DMS153 (cell line): ENCODE results near the gene ADD3.
"Not testable (repeated sequence)": the region's sequence is repeated elsewhere in the genome, so short reads cannot be mapped to it uniquely, and the experiment has no call there.

Source experiments
- DNase-seq: peaks from one replicate; lab custom pipeline; 2025; lab: John Stamatoyannopoulos, UW

ADD3 gene

DNA sequence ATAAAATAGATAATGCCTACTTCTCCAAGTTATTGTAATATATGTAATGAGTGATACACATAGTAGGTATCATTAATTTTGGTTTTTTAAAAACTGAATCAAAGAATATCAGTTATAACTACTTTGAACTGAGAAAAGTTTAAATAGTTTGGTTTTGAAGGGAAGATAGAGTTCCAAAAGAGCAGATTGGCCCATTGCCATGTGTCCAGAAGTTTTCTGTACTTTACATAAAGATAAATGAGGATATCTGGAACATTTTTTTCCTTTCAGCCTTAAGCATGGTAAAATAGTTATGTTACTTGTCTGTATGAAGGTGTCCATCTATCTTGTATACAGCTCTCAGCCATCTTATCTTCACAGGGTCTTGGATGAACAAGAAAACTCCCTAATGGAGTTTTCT, 101.7 kb downstream of the ADD3 start:
- DNase-seq, result no peak

DNA sequence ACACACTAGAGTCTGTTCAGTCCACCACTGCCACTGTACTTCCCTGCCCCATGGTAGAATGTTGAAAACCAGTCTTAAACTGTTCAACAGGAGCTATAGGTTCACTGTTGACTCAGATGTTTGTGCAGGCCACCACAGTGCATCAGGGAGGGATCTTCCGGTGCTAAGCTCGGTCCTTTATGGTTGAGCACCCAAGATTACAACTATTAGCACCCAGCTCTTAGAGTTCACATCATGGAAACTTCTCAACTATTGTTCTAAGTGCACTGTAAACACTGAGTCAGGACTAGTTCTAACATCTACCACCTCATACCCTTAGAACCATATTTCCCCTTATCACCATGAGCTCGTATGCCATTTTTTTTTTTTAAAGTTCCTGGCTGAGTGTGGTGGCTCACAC, 102.6 kb downstream of the ADD3 start:
- no peak for DNase-seq

DNA sequence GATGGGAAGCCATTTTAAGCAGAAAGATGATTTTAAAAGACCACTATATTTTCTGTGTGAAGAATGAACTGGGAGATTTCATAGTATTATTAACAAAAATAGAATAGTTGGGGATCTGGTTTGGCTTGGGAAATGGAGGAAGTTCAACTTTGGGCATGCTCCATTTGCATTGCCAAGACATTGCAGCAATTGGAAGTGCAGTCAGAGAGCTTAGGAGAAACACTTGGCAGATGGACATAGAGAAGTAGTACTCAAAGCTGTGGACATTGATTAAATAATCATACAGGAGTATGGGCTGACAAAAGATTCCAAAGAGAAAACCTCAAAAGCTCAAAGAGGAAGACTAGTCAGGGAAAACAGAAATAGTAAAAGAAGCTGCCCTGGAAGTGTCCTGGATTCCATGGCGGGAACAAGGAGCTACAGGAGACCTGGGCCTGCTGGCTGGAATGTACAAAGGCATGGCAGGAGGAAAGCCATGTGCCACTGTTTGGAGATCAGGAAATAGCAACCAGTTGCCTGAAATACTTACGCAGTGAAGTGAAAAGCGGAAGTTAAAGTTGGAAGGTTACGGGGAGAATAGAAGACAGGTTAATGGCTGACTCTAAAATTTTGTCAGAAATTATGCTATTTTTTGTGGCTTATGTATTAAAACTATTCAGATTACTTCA, 106.0 kb downstream of the ADD3 start:
- no peak for DNase-seq

DNA sequence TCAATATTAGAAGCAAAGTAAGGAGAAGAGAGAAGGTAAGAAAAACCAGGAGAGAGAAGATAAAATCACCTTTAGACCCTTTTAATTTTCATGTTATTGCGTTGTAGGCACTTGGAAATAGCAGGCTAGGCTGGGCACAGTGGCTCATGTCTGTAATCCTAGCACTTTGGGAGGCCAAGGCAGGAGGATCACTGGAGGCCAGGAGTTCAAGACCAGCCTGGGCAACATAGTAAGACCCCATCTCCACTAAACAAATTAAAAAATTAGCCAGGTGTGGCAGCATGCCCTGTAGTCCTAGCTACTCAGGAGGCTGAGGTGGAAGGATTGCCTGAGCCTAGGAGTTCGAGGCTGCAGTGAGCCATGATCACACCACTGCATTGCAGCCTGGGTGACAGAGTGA, 106.9 kb downstream of the ADD3 start:
- not testable (repeated sequence) for DNase-seq

DNA sequence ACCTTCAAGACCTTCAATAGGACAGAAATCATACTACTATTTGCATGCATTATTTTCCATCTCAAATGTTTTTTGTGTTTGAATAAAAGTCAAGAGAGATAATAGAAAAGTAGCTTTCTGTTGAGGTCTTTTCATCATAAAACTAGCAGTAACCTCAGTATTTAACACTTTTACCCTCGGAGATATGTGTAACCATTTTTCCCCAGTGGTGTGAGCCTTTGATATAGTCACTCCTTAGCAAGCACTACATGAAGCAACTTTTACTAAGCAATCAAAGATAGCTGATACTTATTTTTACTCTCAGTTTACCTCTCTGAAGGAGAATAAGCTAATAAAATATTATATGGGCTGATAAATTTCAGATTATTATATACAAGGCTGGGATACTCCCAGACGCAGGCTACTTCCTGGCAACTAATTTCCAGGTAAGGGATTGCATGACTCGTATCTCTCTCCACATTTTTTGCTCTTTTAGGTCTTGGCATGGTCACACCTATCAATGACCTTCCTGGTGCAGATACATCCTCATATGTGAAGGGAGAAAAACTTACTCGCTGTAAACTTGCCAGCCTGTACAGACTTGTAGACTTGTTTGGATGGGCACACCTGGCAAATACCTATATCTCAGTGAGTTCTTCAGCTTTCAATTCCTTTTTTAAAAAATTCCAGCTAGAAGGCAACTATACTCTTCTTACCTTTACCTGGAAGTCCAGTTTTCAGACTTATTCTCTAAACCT, 108.2 kb downstream of the ADD3 start:
- no peak for DNase-seq

DNA sequence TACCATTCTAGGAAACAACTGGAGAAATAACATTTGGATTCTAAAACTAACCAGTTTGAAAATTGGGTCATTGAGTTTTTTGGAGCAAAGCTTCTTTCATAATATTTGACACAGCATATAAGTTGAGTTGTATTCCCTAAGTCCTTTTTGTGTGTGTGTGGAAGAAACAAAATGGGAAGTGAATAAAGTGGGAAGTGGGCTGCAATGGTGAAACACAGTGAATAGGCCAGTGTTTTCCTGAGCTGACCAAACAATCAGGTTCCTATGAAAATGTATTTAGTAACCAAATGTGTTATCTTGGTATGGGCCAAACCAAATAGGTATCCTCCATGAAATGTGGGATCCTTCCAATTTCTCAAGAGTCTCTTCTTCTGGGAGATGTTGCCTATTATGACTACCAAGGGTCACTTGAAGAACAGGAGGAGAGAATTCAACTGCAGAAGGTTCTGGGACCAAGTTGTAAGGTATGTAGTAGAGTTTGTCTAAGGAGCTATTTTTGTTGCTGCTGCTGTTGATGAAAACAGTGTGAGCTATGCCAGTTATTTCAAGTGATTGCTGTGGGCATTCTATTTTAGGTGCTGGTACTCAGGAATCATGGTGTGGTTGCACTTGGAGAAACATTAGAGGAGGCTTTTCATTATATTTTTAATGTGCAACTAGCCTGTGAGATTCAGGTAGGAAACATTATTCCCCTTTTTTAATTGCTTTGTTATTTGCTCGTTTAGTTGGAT, 111.3 kb downstream of the ADD3 start:
- DNase-seq, result no peak

DNA sequence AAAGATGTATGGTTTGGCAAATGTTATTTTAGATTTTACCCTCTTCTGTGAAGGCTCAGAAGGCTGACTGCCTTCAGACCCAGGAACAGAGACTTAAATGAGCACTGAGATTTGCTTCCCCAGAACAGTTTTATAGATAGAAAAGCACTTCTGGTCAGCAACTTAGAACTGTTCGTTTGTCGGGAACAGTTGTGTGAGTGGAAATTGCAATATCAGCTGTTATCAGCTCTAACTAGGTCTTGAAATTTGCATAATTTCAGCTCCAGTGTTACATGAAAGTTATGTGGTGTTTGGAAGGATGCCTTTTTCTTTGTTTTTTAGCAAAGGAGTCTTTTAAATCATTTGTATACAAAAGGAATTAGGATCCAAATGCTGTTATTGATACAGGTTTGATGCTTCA, 115.8 kb downstream of the ADD3 start:
- no peak for DNase-seq

DNA sequence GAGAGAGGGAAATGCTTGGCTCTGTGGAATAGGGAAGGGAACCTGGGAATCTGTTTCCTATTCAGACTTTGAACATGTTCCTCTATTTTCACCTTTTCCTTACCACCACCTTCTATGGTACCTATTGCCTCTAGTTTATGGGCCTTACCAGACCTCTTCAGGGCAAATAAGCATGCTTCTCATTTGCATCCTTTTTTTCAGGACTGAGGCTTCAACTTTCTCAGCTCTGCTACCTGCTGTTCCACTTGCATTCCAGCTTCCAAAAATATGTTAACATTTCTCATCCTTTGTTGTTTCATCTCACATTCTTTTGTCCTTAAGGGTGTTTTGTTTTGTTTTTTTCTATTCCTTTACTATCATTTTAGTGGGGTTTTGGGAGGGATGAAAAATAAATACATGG, 121.7 kb downstream of the ADD3 start:
- DNase-seq, result no peak

DNA sequence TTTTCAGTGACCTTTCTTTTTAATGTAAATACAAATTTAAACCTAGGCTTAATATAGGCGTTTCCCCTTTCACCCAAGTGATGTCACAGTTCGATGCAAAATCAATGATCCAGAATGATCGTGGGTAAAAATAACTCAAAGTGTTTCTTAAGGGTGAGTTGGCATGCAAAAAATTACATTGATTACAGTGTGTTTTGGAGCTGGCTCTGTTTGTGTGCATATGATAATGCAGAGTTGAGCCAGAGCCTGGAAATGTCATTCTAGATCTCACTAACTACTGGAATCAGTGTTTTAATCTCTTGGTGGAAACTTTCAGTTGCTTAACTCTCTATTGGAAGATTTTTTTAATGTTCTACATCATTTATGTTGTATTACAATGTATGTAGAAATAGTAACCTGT, 127.1 kb downstream of the ADD3 start:
- DNase-seq, result no peak

DNA sequence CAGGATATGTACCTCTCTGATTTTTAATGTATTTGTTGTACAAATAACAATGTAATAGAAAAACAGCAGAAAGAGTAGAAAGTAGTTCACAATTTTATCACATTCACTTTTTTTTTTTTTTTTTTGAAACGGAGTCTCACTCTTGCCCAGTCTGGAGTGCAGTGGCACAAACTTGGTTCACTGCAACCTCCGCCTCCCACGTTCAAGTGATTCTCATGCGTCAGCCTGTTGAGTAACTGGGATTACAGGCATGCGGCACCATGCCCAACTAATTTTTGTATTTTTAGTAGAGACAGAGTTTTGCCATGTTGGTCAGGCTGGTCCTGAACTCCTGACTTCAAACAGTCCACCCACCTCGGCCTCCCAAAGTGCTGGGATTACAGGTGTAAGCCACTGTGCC, 128.1 kb downstream of the ADD3 start:
- not testable (repeated sequence) for DNase-seq

DNA sequence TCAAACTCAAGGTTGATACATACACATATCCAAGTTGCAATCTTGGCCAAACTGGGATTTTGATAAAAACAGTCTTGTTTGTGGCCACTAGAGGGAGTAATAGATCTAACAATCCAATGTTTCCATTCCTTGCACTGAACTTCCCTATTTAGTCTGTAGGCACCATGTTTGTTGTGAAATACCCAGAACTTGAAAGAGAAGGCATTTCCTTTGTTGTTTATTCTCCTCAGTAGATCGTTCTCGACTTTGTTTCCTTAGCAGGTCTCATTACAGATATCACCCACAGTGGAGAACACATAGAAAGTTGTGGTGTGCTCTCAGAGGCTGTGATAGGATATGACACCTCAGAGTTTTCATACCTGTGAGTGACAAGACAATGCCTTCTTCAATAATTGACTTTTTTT, 129.4 kb downstream of the ADD3 start:
- DNase-seq, result peak; percentile 48

DNA sequence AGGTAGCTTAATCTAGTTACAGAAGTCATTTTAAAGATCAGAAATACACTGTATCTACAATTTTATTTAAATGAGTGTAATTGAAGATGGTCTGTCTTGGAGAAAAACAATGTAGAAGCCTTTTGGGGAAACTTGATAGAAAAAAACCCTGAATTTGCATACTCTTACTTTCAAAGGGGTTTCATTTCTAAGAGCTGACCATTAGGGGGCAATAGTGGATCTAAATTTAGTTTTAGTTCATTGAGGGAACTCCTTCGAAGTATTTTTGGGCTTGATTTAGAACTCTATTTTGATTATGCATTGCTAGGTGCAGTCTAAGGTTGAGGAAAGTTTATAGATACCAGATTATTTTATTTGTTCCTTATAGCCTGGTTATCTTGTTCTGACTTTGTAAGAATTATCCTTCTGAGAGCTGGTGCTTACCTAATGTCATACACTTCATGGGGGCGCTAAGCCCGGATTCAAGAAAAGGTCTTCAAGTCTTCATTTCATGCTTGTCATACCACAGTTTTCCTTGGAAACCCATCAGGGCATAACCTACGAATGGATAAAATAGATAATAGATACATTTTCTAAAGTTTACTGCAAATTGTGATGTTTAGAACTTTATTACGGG, 130.5 kb downstream of the ADD3 start:
- DNase-seq, result peak; percentile 48

DNA sequence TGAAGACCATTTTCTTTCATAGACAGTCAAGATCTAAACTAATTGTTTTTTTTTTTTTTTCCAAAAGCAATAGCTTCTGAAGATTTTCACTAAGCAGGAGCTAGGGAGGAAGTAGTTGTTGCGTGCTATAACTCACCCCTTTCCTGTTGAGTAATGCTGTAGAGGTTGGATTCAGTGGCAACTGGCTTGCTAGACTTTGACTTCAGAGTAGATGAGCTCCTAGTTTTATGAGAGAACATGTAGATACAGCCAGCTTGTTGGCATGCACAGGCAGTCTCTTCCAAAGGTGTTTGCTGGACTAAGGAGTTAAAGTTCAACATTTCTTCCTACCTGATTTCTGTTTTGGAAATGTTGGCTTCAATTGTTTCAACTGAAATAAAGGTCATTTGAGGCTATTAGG, 133.4 kb downstream of the ADD3 start:
- DNase-seq, result no peak

DNA sequence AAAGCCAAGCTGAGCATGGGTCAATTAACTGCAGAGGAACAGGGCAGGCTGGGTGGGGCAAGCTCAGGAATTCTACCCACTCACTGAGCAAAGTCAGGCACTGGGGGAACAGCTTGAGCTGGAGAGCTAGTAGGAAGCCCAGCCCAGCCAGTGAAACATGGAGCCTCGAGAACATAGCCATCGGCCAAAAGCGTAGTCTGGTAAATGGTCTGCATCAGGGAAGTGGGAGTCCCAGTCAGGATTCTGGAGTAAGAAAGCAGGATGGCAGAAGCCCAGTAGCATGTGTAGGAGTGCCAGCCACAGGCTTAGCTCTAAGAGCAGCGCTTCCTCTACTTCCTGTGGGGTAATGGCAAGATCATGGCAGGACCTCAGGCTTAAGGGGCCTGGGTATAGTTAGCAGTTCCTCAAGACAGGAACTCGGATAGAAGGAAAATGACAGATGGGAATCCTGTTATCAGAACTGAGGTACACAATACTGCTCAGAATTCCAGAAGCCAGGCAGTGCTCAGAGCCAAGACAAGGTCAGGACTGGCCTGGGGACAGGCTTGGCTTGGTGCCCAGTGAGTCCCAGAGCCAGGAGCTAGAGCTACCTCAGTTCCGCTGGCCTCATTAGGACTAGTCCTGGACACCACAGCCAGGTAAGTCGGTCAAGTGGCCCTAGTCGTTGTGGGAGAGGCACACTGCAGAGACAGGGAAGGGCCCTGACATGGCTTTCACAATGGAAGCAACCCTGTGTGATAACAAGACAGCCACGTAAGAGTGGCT, 134.3 kb downstream of the ADD3 start:
- DNase-seq, result no peak

DNA sequence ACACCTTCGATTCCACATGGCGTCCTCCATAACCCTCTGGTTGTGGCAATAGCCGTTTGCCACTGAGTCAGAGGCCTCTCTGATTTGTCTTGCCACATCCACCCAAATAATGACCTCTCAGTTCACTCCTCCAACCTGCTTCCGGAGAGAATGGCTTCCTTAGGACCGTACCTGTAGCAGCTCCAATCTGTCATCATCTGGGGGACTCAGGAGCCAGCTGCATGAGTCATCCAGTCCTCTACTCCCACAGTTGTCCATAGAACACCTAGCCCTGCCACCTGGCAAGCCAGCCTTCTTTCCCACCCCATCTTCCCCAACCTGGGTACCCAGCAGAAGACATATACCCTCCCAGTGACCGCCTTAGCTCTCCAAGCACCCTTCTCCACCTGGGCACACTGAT, 135.2 kb downstream of the ADD3 start:
- no peak for DNase-seq

DNA sequence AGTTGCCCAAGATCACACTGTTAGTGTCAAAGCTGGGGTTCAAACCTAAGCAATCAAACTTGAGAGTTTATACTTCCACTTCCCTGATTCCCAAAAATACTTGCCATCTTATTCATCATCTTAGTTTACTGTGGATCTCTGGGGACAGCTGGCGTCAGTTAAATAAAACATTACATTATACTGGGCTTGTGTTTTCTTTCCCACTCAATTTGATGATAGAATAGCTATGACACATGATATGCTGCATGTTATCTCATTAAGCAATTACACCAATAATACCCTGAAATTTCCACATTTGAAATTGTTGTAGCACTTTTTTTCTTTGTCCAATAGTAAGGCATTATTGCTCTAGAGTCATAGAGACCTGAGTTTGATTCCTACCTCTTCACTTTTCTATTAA, 136.7 kb downstream of the ADD3 start:
- DNase-seq, result no peak

DNA sequence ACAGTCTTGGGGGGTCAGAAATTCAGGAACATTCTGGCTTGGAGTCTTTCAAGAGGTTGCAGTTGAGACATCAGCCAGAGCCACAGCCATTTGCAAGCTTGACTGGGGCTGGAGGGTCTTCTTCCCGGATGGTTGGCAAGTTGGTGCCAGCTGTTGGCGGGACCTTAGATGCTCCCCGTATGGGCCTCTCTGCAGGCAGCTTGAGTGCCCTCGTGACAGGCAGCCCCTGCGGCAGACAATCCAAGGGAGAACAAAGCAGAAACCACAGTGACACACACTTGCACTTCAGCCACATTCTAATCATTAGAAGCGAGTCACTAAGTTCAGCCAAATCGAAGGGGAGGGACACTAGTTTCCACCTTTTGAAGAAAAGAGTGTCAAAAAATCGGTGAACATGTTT, 140.2 kb downstream of the ADD3 start:
- no peak for DNase-seq

DNA sequence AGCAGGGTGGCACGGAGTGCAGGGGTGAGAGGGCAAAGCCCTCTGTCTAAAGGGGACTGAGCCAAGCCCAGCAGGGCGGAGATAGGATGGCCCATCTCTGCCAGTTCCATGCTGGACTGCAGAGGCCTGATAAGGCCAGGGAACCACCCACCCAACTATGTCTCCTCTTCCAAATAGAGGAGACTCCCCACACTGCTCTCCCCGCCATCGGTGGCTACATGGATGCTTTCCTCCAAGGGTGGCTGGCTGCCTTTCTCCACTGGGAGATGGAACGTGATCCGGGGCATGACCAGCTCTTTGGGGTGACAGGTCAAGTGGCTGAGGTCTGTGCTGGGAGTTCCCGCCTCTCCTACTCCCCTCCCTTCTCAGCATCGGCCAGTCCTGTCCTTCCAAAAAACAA, 141.5 kb downstream of the ADD3 start:
- no peak for DNase-seq

DNA sequence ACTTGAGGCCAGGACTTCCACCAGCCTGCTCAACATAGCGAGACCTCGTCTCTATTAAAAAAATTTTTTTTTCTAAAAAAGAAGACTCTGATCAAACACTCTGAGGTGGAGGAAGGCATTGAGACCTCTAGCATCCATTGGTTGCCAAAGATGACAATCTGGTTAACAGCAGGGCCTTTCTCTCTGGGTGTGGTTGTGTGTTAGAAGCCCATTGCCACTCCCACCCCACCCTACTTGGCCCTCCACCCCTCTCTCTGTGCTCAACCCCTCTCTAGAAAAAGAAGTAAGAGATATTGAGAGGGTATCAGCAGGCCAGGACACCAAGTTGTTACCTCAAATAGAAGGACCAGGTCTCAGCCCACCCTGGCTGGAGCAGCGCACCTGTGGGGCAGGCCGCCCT, 142.3 kb downstream of the ADD3 start:
- DNase-seq, result no peak

DNA sequence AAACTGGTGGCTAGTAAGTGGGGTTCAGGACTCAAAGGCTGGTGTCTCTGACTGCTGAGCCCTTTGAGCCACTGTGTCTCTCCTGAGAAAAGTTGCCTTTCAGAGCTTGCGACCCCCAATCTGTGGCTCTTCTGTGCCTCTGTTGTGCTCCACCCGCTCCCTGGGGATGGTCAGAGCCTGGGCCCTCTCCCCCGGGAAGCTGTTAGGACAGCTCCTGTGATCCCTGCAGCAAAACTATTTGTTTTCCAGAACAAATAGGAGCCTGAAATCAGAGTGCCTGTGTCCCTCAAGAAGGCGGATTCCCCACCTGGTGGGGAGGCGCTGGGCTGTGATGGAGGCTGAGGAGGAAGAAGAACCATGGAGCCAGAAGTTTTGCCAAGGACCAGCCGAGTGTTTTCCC, 143.2 kb downstream of the ADD3 start:
- no peak for DNase-seq

DNA sequence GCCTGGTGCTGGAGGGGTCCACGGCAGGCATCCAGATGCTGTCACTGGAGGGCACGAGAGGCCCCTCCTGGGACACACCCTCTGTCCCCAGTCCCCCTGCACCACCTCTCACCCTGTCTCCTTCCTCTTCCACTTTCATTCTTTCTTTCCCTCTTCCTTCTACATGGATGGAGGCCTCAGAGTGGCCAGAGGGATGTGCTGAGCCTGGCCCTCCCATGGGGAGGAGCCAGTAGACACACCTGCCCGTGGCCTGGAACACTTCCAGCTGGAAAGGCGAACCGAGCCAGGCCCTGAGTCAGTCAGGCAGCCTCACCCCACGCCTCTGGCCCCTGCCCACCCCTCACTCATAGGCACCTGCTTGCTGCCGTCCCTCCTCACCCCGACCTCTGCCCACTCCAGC, 143.7 kb downstream of the ADD3 start:
- peak; percentile 83 for DNase-seq

DNA sequence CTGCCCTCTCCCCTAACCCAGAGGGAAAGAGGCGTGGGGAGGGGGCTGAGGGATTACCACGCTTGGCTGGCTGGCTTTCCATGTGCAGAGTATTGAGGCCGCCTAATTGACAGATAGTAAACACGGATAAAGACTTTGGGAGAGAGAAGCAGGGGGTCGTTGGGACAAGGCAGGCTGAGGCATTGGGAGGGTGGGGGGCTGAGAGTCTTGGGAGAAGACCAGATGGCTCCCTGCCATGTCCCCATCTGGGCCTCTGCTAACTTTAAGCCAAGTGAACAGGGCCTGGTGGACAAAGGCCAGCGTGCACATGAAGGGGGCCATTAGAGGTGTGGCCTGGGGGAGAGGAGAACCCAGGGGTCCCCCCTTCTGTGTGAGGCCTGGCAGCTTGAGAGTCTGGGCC, 144.2 kb downstream of the ADD3 start:
- DNase-seq, result no peak
